Gastrocnemius medialis (tissue), 4 donors: Measurements from ENCODE around the gene CCDC70.

Experiments
- CTCF ChIP-seq, 5 experiments: fragments of 450-650 bp in 3 of 5; fragments of 200-600 bp in 2 of 5; sonication (generic) in 2 of 5; IDR thresholded peaks in 4 of 5; conservative IDR thresholded peaks in 1 of 5; 1 replicate in 4 of 5; 2 replicates in 1 of 5; pipeline ENCODE4 v1.5.1; 2016 to 2019; ENCODE audit warnings: antibody characterized with exemption in 5 of 5, mild to moderate bottlenecking in 3 of 5, moderate library complexity in 3 of 5
- POLR2A ChIP-seq, 2 donors: fragments of 450-650 bp; IDR thresholded peaks; one replicate each; pipeline ENCODE4 v1.6.1; 2017; ENCODE audit warnings: antibody characterized with exemption in 2 of 2, mild to moderate bottlenecking in 2 of 2, moderate library complexity in 2 of 2

- TF ChIP-seq POLR2A (IDR thresholded peaks at IDR 0.05), result no peak
- TF ChIP-seq CTCF (IDR thresholded peaks at IDR 0.05 in 4 of 5, conservative IDR thresholded peaks at IDR 0.05 in 1 of 5), result no peak
These were observed 42.2 kb upstream of the CCDC70 start for GRCh38 chr13:51819544-51819943.
